Measurements from ENCODE around the gene BRD1.

GRCh38 chr22:49760630-49761571, 66.8 kb downstream of the BRD1 start:
- TF ChIP-seq CTCF (IDR thresholded peaks at IDR 0.05) (no peak), POLR2A (IDR thresholded peaks at IDR 0.05) (no peak), POLR2AphosphoS5 (IDR thresholded peaks at IDR 0.05; ENCODE audit: insufficient read depth in 1 of 2, low read depth in 1 of 2) (no peak)
